Activated B cell treated with CpG ODN at 0.5 μM for 24 hours (primary cell): ENCODE measurements around the gene ZBTB38. TPM values are rescaled to one million over a fixed set of nuclear protein-coding genes. Genes with fewer than 3 reads are reported as not detected.

ENCODE experiments used
- ATAC-seq: fragments of 200-7000 bp; cut with Tn5 transposase; one replicate; pipeline ENCODE4 v1.10.0; 2021; ENCODE audit warnings: low read depth, mild to moderate bottlenecking, moderate library complexity
- CTCF ChIA-PET: fragments of 350-600 bp; sonication (Branson Sonifier 250); formaldehyde crosslinking; loops from one replicate; lab custom pipeline; 2021; ENCODE audit warnings: antibody characterized with exemption; lab: Charles Lee
- POLR2A ChIA-PET: fragments of 350-600 bp; sonication (Branson Sonifier 250); formaldehyde crosslinking; loops from one replicate; lab custom pipeline; 2021; ENCODE audit warnings: antibody characterized with exemption; lab: Charles Lee
- DNase-seq: peaks from one replicate; pipeline ENCODE4 v3.0.0; 2022
- H3K27ac Mint-ChIP-seq: one replicate; pipeline ENCODE4 v1.8.0; 2020; ENCODE audit warnings: mixed read lengths
- H3K27me3 Mint-ChIP-seq: one replicate; pipeline ENCODE4 v1.8.0; 2021; ENCODE audit warnings: mixed read lengths
- H3K36me3 Mint-ChIP-seq: one replicate; pipeline ENCODE4 v1.8.0; 2021; ENCODE audit warnings: low read depth, mixed read lengths
- H3K4me1 Mint-ChIP-seq: one replicate; pipeline ENCODE4 v1.8.0; 2021; ENCODE audit warnings: mixed read lengths
- H3K4me3 Mint-ChIP-seq: one replicate; pipeline ENCODE4 v1.8.0; 2020; ENCODE audit warnings: mild to moderate bottlenecking, mixed read lengths
- H3K9me3 Mint-ChIP-seq: one replicate; pipeline ENCODE4 v1.8.0; 2020; ENCODE audit warnings: mixed read lengths
- intact Hi-C: fragments of 100-400 bp; cut with micrococcal nuclease; formaldehyde crosslinking; loops from one replicate; pipeline ENCODE4 v1.15.1; 2024
- total RNA-seq: library from RNA; stranded (reverse); gene quantifications from 2 replicates; pipeline ENCODE4 v1.2.3, GENCODE V29; 2022
- TF ChIP-seq, protein P1 (sequence below): fragments of 200-600 bp; IDR thresholded peaks from one replicate; pipeline ENCODE4 v1.8.0; 2022; ENCODE audit warnings: antibody characterized with exemption, mild to moderate bottlenecking

Gene ZBTB38
- total RNA-seq, 1 donor from 2014 or later: 45.2 TPM

DNA sequence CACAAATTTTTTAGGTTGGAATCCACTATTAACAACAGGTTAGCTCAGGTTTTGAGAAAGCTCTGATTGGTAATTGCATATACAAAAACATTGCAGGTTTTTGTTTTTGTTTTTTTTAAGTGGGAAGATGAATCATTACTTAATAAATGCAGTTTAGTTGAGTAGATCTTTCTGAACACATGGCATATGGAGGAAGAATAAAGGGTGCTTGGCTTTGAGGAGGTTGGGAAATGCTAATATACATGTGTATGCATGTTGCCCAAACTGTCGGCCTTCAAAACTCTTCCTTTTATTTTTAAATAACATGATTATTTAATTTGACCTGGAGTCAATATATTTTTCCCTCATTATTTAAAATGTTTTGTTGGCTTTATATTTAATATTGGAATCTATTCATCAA, 32.8 kb downstream of the ZBTB38 start:
- Mint-ChIP-seq H3K4me1 (peaks cover 46% of the 10 kb centered on the region), H3K27me3 (no peaks in the 10 kb centered on the region), H3K4me3 (peak overlapping the region; percentile 29), H3K36me3 (peaks cover 31% of the 10 kb centered on the region), H3K9me3 (peaks cover 8% of the 10 kb centered on the region), H3K27ac (peak overlapping the region; percentile 92)
- CTCF ChIA-PET: interaction anchor here (1.3 kb wide), 1 partner anchor 29 kb away, joined by 3 read pairs; no protein-coding TSS in a partner anchor
- POLR2A ChIA-PET: interaction anchor here (0.7 to 4.9 kb wide), 8 partner anchors 9 to 89 kb away, joined by 3 to 39 read pairs (median 14); no protein-coding TSS in a partner anchor
- DNase-seq (no peak), ATAC-seq (no peak)
- intact Hi-C loops: loop anchor here (5.0 kb wide), 1 partner anchor 41 kb away; no protein-coding TSS in a partner anchor
- TF ChIP-seq, protein P1, sequence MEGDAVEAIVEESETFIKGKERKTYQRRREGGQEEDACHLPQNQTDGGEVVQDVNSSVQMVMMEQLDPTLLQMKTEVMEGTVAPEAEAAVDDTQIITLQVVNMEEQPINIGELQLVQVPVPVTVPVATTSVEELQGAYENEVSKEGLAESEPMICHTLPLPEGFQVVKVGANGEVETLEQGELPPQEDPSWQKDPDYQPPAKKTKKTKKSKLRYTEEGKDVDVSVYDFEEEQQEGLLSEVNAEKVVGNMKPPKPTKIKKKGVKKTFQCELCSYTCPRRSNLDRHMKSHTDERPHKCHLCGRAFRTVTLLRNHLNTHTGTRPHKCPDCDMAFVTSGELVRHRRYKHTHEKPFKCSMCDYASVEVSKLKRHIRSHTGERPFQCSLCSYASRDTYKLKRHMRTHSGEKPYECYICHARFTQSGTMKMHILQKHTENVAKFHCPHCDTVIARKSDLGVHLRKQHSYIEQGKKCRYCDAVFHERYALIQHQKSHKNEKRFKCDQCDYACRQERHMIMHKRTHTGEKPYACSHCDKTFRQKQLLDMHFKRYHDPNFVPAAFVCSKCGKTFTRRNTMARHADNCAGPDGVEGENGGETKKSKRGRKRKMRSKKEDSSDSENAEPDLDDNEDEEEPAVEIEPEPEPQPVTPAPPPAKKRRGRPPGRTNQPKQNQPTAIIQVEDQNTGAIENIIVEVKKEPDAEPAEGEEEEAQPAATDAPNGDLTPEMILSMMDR: no peak

DNA sequence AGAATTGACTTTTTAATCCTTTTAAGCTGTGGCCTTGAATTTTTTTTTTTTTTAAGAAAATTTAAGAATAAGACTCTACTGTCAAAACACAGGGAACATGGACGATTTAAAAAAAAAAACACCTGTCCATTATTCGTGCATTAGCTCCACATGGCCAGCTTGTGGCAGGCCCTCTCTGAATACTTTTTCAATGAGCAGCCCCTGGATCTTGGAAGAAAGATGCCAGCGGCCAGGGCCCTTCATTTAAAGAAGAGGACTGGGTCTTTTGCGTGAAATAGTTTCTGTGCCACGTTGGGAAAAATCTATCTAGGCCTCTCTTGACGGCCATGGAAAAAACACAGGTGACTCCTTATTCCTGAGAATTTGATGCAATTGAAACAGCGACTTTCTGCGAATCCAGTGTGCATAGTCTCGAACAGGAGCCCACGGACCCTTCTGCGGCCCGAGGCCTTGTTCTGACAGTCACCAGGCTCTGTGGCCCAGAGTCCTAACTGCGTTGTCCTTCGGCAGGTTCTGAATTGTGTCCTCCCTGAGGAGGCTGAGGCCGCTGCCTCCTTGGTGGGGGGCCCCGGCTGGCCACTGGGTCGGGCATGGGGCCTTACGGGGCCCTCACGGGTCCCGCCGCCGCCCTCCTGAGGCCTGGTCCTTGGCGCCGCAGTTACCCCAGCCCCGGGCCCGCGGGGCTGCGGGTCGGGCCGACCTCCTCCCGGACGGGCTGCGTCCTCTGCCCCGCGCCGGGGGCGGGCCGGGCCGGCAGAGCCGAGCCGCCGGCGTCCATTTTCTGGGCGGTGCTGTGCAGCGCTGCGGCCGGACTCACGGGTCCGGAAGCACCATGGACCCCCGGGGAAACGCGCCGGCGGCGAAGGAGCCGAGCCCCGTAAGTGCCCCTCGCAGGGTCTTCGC, 33.5 kb downstream of the ZBTB38 start:
- ATAC-seq: peak; percentile 82
- intact Hi-C loops: loop anchor here (1.0 to 5.0 kb wide), 5 partner anchors 32 to 91 kb away; no protein-coding TSS in a partner anchor
- H3K4me1 Mint-ChIP-seq: peaks cover 52% of the 10 kb centered on the region

DNA sequence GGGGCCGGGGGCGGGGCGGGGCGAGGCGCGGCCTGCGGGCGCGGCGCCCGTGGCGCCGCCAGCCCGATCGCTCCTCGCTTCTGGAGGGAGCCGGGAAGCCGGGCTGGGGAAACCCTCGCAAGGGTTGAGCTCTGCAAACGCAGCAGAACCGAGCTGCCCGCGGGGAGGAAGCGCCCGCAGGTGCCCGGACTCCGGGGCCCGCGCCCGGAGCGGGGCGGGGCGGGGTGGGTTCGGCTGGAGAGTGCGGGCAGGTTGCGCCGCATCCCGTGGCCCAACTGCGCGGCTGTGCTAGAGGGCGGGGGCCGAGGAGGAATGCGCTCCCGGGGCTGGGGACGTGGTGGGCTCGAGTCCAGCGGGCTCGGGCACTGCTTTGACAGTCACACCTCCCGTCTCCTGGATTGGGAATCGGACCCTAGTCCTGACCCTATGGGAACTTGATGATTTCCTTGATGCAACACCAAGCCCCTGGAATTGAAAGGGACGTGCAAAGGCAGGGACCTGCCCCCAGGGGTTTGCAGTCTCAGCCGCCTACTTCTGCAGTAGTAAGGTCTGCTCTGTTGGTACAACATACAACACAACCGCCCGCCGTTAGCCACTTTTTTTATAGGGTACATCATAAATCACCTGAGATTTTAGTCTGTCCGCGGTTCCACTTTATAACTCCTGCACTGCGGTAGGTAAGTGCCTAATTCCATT, 34.3 kb downstream of the ZBTB38 start:
- peaks cover 56% of the 10 kb centered on the region for H3K4me1 Mint-ChIP-seq
- no peaks in the 10 kb centered on the region for H3K27me3 Mint-ChIP-seq
- peak overlapping the region; percentile 89 for H3K27ac Mint-ChIP-seq
- DNase-seq (peak; percentile 63), ATAC-seq (peak; percentile 67)
- TF ChIP-seq, protein P1: no peak
- peak overlapping the region; percentile 91 for H3K4me3 Mint-ChIP-seq
- ChIA-PET CTCF (interaction anchor here (2.8 kb wide), 1 partner anchor 52 kb away, joined by 7 read pairs; no protein-coding TSS in a partner anchor), POLR2A (interaction anchor here (0.9 to 4.9 kb wide), 8 partner anchors 9 to 91 kb away, joined by 4 to 39 read pairs (median 7); no protein-coding TSS in a partner anchor)
- peaks cover 39% of the 10 kb centered on the region for H3K36me3 Mint-ChIP-seq
- no peaks in the 10 kb centered on the region for H3K9me3 Mint-ChIP-seq
- intact Hi-C loops: loop anchor here (1.0 to 5.0 kb wide), 6 partner anchors 9 to 91 kb away; no protein-coding TSS in a partner anchor

More for the DNA sequence above, 33.5 kb downstream of the ZBTB38 start:
- H3K36me3 Mint-ChIP-seq: peaks cover 35% of the 10 kb centered on the region
- DNase-seq: peak; percentile 69
- peaks cover 3% of the 10 kb centered on the region for H3K9me3 Mint-ChIP-seq
- TF ChIP-seq, protein P1: no peak
- no peaks in the 10 kb centered on the region for H3K27me3 Mint-ChIP-seq
- peak overlapping the region; percentile 92 for H3K27ac Mint-ChIP-seq
- ChIA-PET POLR2A (interaction anchor here (0.7 to 4.9 kb wide), 10 partner anchors 10 to 90 kb away, joined by 4 to 39 read pairs (median 9); no protein-coding TSS in a partner anchor), CTCF (no interaction called here)
- H3K4me3 Mint-ChIP-seq: peak overlapping the region; percentile 82

DNA sequence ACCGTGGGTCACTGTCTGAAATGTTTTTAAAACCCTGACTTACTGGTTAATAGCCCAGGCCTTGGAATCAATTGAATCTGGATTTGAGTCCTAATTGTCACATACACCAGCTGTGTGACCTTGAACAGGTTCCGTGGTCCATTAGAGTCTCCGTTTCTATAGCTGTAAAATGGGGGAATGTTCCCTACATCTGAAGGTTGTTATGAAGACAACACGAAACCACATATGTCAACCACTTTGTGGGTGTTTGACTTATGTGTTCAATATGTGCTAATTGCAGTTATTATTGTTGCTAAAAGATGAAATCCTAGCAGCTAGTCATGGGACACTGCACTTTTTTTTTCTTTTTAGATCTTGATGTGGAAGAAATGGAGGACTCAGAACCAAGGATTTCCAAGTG, 35.3 kb downstream of the ZBTB38 start:
- no peak for DNase-seq
- POLR2A ChIA-PET: interaction anchor here (1.4 to 4.9 kb wide), 4 partner anchors 8 to 92 kb away, joined by 3 to 39 read pairs (median 18); no protein-coding TSS in a partner anchor

More for the DNA sequence above, 35.3 kb downstream of the ZBTB38 start:
- CTCF ChIA-PET: interaction anchor here (0.9 to 2.8 kb wide), 2 partner anchors 35 to 51 kb away, joined by 3 to 7 read pairs; no protein-coding TSS in a partner anchor
- TF ChIP-seq, protein P1: no peak
- Mint-ChIP-seq H3K4me1 (peaks cover 56% of the 10 kb centered on the region), H3K4me3 (peak overlapping the region; percentile 91), H3K36me3 (peaks cover 43% of the 10 kb centered on the region), H3K27ac (no peak overlapping the region), H3K27me3 (no peaks in the 10 kb centered on the region), H3K9me3 (no peaks in the 10 kb centered on the region)
- intact Hi-C loops: loop anchor here (1.0 to 5.0 kb wide), 4 partner anchors 8 to 67 kb away; no protein-coding TSS in a partner anchor
- no peak for ATAC-seq
